Endothelial cell of umbilical vein (primary cell): ENCODE results near the gene TTR. TPM values are rescaled to one million over a fixed set of nuclear protein-coding genes. Genes with fewer than 3 reads are reported as not detected.
A peak's percentile ranks its signal among the peaks of the same experiment; 100 is the strongest.

Experiments used
- BruUV-seq: library from RNA; stranded (reverse); fragments of 400-500 nt; replicated peaks from 2 replicates; lab custom pipeline; 2021; lab: Mats Ljungman, UMichigan
- CTCF ChIA-PET: fragments of 300-600, 350-600 bp; sonication (Branson Sonifier 250); formaldehyde crosslinking; loops from one replicate; lab custom pipeline; 2021; ENCODE audit warnings: antibody characterized with exemption, inconsistent platforms; lab: Charles Lee
- POLR2A ChIA-PET: fragments of 300-600, 350-600 bp; sonication (Branson Sonifier 250); formaldehyde crosslinking; loops from one replicate; lab custom pipeline; 2021; ENCODE audit warnings: antibody characterized with exemption, inconsistent platforms; lab: Charles Lee
- DNase-seq: peaks from one replicate; pipeline ENCODE4 v3.0.0-alpha.2; 2011; ENCODE audit warnings: low read depth, low spot score
- FAIRE-seq: peaks from 2 replicates; lab custom pipeline; 2011; peaks lifted over from hg19 to GRCh38; lab: Jason Lieb, UNC
- H2AFZ ChIP-seq: 2 replicates; pipeline ENCODE4 v1.6.0; 2012; ENCODE audit warnings: low read depth, low read length, control low read depth, inconsistent platforms
- H3K27ac ChIP-seq: 2 replicates; pipeline ENCODE4 v1.5.1; 2011; ENCODE audit warnings: low read depth, mild to moderate bottlenecking, control low read depth, low read length, moderate library complexity; ENCODE audit not compliant: insufficient read depth
- H3K27me3 ChIP-seq, 2 experiments: 2 replicates each; pipeline versions ENCODE4 v1.6.0 to v1.6.1; 2011; ENCODE audit warnings: low read length in 2 of 2, mixed read lengths in 1 of 2; ENCODE audit not compliant: control insufficient read depth in 2 of 2, insufficient read depth in 2 of 2
- H3K36me3 ChIP-seq, 2 experiments: 2 replicates in 1 of 2; 3 replicates in 1 of 2; pipeline ENCODE4 v1.5.1; 2011; ENCODE audit warnings: low read length in 2 of 2, mild to moderate bottlenecking in 1 of 2, moderate library complexity in 1 of 2; ENCODE audit not compliant: control insufficient read depth in 2 of 2, insufficient read depth in 2 of 2; ENCODE audit errors: extremely low read depth in 1 of 2
- H3K4me1 ChIP-seq: 3 replicates; pipeline ENCODE4 v1.5.1; 2011; ENCODE audit warnings: mild to moderate bottlenecking, low read length; ENCODE audit not compliant: control insufficient read depth, insufficient read depth; ENCODE audit errors: extremely low read depth
- H3K4me2 ChIP-seq: 2 replicates; pipeline ENCODE4 v1.6.1; 2011; ENCODE audit warnings: low read length, control low read depth, mixed read lengths; ENCODE audit not compliant: insufficient read depth
- H3K4me3 ChIP-seq, 3 experiments: fragments of 200-600 bp in 1 of 3; sonication (generic), shearing (Covaris generic) in 1 of 3; replicated peaks in 1 of 3; 2 replicates each; pipeline ENCODE4 v1.5.1; 2011 to 2016; ENCODE audit warnings: control low read depth in 3 of 3, low read length in 3 of 3, mild to moderate bottlenecking in 2 of 3, inconsistent platforms in 1 of 3, low read depth in 1 of 3, moderate library complexity in 1 of 3; ENCODE audit not compliant: insufficient read depth in 1 of 3
- H3K79me2 ChIP-seq: 2 replicates; pipeline ENCODE4 v1.6.0; 2012; ENCODE audit warnings: low read length, inconsistent platforms; ENCODE audit not compliant: control insufficient read depth, insufficient read depth
- H3K9ac ChIP-seq: replicated peaks from 2 replicates; pipeline ENCODE3; 2011; ENCODE audit warnings: low read length, control low read depth; ENCODE audit not compliant: insufficient read depth; ENCODE audit errors: extremely low read depth
- H3K9me1 ChIP-seq: replicated peaks from 3 replicates; pipeline ENCODE4 v1.6.0; 2011; ENCODE audit warnings: mild to moderate bottlenecking, low read length; ENCODE audit not compliant: control insufficient read depth, insufficient read depth; ENCODE audit errors: extremely low read depth
- H3K9me3 ChIP-seq: replicated peaks from 2 replicates; pipeline ENCODE4 v1.5.1; 2012; ENCODE audit warnings: low read length, inconsistent platforms; ENCODE audit not compliant: control insufficient read depth, insufficient read depth
- H4K20me1 ChIP-seq: replicated peaks from 2 replicates; pipeline ENCODE3; 2011; ENCODE audit warnings: mild to moderate bottlenecking, low read length; ENCODE audit not compliant: control insufficient read depth, insufficient read depth; ENCODE audit errors: extremely low read depth
- CTCF ChIP-seq, 2 donors: IDR thresholded peaks; 1 replicate in 1 of 2; 2 replicates in 1 of 2; pipeline ENCODE4 v1.5.1; 2011; ENCODE audit warnings: low read length in 2 of 2, mild to moderate bottlenecking in 2 of 2, moderate library complexity in 2 of 2, control low read depth in 1 of 2, inconsistent platforms in 1 of 2, low read depth in 1 of 2; ENCODE audit not compliant: insufficient read depth in 1 of 2; ENCODE audit errors: extremely low read depth in 1 of 2
- EZH2 ChIP-seq: IDR thresholded peaks from 2 replicates; pipeline ENCODE4 v1.6.1; 2012; ENCODE audit warnings: borderline replicate concordance, low read depth, mild to moderate bottlenecking, moderate library complexity, low read length, inconsistent platforms; ENCODE audit not compliant: severe bottlenecking
- FOS ChIP-seq: IDR thresholded peaks from 2 replicates; pipeline ENCODE4 v1.6.1; 2011; ENCODE audit warnings: mild to moderate bottlenecking, low read length, moderate library complexity, borderline replicate concordance; ENCODE audit not compliant: insufficient read depth
- GATA2 ChIP-seq: IDR thresholded peaks from 2 replicates; pipeline ENCODE4 v1.7.0; 2011; ENCODE audit warnings: low read depth, mild to moderate bottlenecking, moderate library complexity, mixed read lengths, low read length; ENCODE audit not compliant: insufficient read length, insufficient read depth
- JUN ChIP-seq: IDR thresholded peaks from 2 replicates; pipeline ENCODE4 v1.6.1; 2011; ENCODE audit warnings: borderline replicate concordance, low read depth; ENCODE audit not compliant: insufficient read length, insufficient read depth
- MAX ChIP-seq: IDR thresholded peaks from 2 replicates; pipeline ENCODE4 v1.6.1; 2011; ENCODE audit not compliant: insufficient read depth, insufficient read length
- MYC ChIP-seq: IDR thresholded peaks from one replicate; pipeline ENCODE4 v1.6.1; 2011; ENCODE audit warnings: mild to moderate bottlenecking, low read depth, low read length
- POLR2A ChIP-seq: IDR thresholded peaks from 2 replicates; pipeline ENCODE4 v1.6.1; 2012; ENCODE audit warnings: low read depth, mild to moderate bottlenecking, control low read depth, low read length
- POLR2AphosphoS5 ChIP-seq: IDR thresholded peaks from 2 replicates; pipeline ENCODE4 v1.6.1; 2012; ENCODE audit warnings: low read depth, mild to moderate bottlenecking, control low read depth, low read length, moderate library complexity; ENCODE audit not compliant: insufficient read depth
- dilution Hi-C: fragments of 300-500 bp; cut with MboI; formaldehyde crosslinking; loops from one replicate; pipeline ENCODE4 v1.15.0; 2019; ENCODE audit warnings: low sequenced_read_pairs; ENCODE audit not compliant: extremely low pct_ligation_motif_present
- intact Hi-C: fragments of 100-400 bp; cut with micrococcal nuclease; formaldehyde crosslinking; loops from one replicate; pipeline ENCODE4 v1.10.0; 2022
- polyA plus RNA-seq, 4 experiments: library from polyadenylated mRNA; depleted of rRNA in 3 of 4; stranded (reverse) in 3 of 4; unstranded in 1 of 4; fragments of >200 nt; gene quantifications; 2 replicates each; pipeline versions ENCODE4 v1.2.1 to v1.2.3, GENCODE V29; 2011 to 2012; ENCODE audit warnings: missing spikeins in 1 of 4
- total RNA-seq: library from RNA; stranded (reverse); gene quantifications from 2 replicates; pipeline ENCODE4 v1.2.3, GENCODE V29; 2021

Gene TTR
- total and polyA plus RNA-seq, 2 donors (not counting 3 experiments of a cell fraction or from before 2014, with no cell fraction given) = not detected

- no TSS peak for BruUV-seq
- Histone ChIP-seq H3K4me2 (no peak overlapping the region), H3K4me1 (no peaks in the 10 kb centered on the region), H3K4me3 (no peak overlapping the region), H3K27me3 (peaks cover 0 to 2% of the 10 kb centered on the region in 2 experiments), H3K27ac (no peak overlapping the region), H2AFZ (no peak overlapping the region), H3K36me3 (no peaks in the 10 kb centered on the region), H4K20me1 (no peaks in the 10 kb centered on the region), H3K79me2 (no peaks in the 10 kb centered on the region), H3K9me3 (no peaks in the 10 kb centered on the region), H3K9ac (no peak overlapping the region), H3K9me1 (no peaks in the 10 kb centered on the region)
- dilution Hi-C loops = no loop called here
- TF ChIP-seq JUN = no peak
- ChIA-PET POLR2A (no interaction called here), CTCF (no interaction called here)
- intact Hi-C loops = no loop called here
- no peak for FAIRE-seq
- DNase-seq = no peak
These were observed 25.5 kb downstream of the TTR start for GRCh38 chr18:31617031-31617717.

GRCh38 chr18:31618801-31619200 lies 27.1 kb downstream of the TTR start:
- no peaks in the 10 kb centered on the region for H3K4me1 ChIP-seq
- CTCF ChIA-PET = no interaction called here
- dilution Hi-C loops (no loop called here), intact Hi-C loops (no loop called here)
- H3K4me3 ChIP-seq = no peak overlapping the region
- H4K20me1 ChIP-seq = no peaks in the 10 kb centered on the region
- no peaks in the 10 kb centered on the region for H3K9me1 ChIP-seq
- no peak overlapping the region for H2AFZ ChIP-seq
- DNase-seq (no peak), FAIRE-seq (peak; percentile 15)
- H3K79me2 ChIP-seq = no peaks in the 10 kb centered on the region
- H3K9ac ChIP-seq = no peak overlapping the region
- TF ChIP-seq CTCF (IDR thresholded peaks at IDR 0.05; ENCODE audit: extremely low read depth in 1 of 2, insufficient read depth in 1 of 2, low read depth in 1 of 2, low read length in 2 of 2) = no peak
- no peak for TF ChIP-seq MAX
- TF ChIP-seq MYC = no peak
- no peak for TF ChIP-seq JUN
- TF ChIP-seq EZH2 = no peak
- no peak for TF ChIP-seq FOS
- no peak for TF ChIP-seq POLR2AphosphoS5
- TF ChIP-seq POLR2A = no peak
- no peak for TF ChIP-seq GATA2
- H3K36me3 ChIP-seq = no peaks in the 10 kb centered on the region
- H3K9me3 ChIP-seq = no peaks in the 10 kb centered on the region
- no peak overlapping the region for H3K27ac ChIP-seq
- H3K4me2 ChIP-seq = no peak overlapping the region
- H3K27me3 ChIP-seq = peaks cover 0 to under 1% of the 10 kb centered on the region in 2 experiments
- BruUV-seq = no TSS peak
- POLR2A ChIA-PET = no interaction called here
